ENCODE data around the gene ZC3H18.

ZC3H18 gene

GRCh38 chr16:88652762-88653063 is 82.5 kb downstream of the ZC3H18 start:
- H3K4me3 ChIP-seq (ENCODE audit: low read depth, low read length) = no peak overlapping the region
- no peak for DNase-seq (ENCODE audit: low read depth, low spot score)
- ChIA-PET POLR2A (no interaction called here), CTCF (no interaction called here)
- TF ChIP-seq CTCF (IDR thresholded peaks at IDR 0.05; ENCODE audit: insufficient read depth, low read length, missing control alignments) = no peak

GRCh38 chr16:88653101-88653500 is 82.9 kb downstream of the ZC3H18 start:
- ChIA-PET POLR2A (no interaction called here), CTCF (no interaction called here)
- TF ChIP-seq CTCF (IDR thresholded peaks at IDR 0.05; ENCODE audit: insufficient read depth, low read length, missing control alignments) = no peak
- H3K4me3 ChIP-seq (ENCODE audit: low read depth, low read length) = no peak overlapping the region
- DNase-seq (ENCODE audit: low read depth, low spot score) = no peak

- ChIA-PET CTCF (no interaction called here), POLR2A (no interaction called here)
- H3K4me3 ChIP-seq (ENCODE audit: low read depth, low read length) = no peak overlapping the region
- no peak for TF ChIP-seq CTCF (IDR thresholded peaks at IDR 0.05; ENCODE audit: insufficient read depth, low read length, missing control alignments)
- no peak for DNase-seq (ENCODE audit: low read depth, low spot score)
These were observed 83.6 kb downstream of the ZC3H18 start for GRCh38 chr16:88653596-88654362.

GRCh38 chr16:88654363-88655052 is 84.3 kb downstream of the ZC3H18 start:
- ChIA-PET CTCF (no interaction called here), POLR2A (no interaction called here)

GRCh38 chr16:88655053-88655732 is 85.0 kb downstream of the ZC3H18 start:
- POLR2A ChIA-PET = no interaction called here
- H3K4me3 ChIP-seq (ENCODE audit: low read depth, low read length) = no peak overlapping the region
- CTCF ChIA-PET = no interaction called here
- TF ChIP-seq CTCF (IDR thresholded peaks at IDR 0.05; ENCODE audit: insufficient read depth, low read length, missing control alignments) = no peak
- no peak for DNase-seq (ENCODE audit: low read depth, low spot score)

More at GRCh38 chr16:88654363-88655052, 84.3 kb downstream of the ZC3H18 start:
- H3K4me3 ChIP-seq (ENCODE audit: low read depth, low read length) = no peak overlapping the region
- DNase-seq (ENCODE audit: low read depth, low spot score) = no peak
- TF ChIP-seq CTCF (IDR thresholded peaks at IDR 0.05; ENCODE audit: insufficient read depth, low read length, missing control alignments) = no peak

GRCh38 chr16:88655733-88656281 is 85.6 kb downstream of the ZC3H18 start:
- ChIA-PET CTCF (no interaction called here), POLR2A (no interaction called here)
- H3K4me3 ChIP-seq (ENCODE audit: low read depth, low read length) = no peak overlapping the region
- TF ChIP-seq CTCF (IDR thresholded peaks at IDR 0.05; ENCODE audit: insufficient read depth, low read length, missing control alignments) = no peak
- DNase-seq (ENCODE audit: low read depth, low spot score) = no peak

Measured in AG04449 (cell line).